ENCODE measurements around the gene TTLL9.

TTLL9 gene

DNA sequence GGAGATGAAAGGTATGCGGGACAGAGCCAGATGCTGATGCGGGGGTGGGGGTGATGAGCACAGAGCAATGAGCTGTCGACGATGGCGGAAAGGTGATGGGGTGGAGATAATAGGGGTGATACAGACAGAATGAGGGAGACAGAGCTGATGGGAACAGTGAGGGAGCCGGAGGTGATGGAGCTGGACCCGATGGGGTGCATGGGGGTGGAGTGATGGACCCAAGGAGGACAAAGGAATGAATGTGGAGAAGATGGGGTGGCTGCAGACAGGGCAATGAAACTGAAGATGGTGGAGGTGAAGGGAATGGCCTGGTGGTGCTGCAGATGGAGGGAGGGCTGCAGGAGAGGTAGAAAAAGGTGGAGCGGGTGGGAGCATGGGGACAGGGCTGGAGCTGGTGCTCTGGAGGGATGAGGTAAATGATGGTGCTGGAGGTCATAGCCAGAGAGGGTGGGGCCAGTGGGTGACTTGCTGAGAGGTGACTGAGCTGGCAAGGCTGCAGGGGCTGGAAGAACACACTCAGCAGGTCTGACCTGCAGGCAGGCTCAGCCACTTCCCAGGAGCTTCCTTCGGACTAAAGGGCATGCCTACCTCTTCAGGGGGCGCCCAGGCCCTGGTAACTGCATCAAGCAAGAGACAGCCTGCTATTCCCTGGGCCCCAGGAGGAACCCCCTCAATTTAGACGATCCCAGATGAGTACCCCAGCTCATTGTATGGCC, 19.0 kb upstream of the TTLL9 start:
- TF ChIP-seq MYC (IDR thresholded peaks at IDR 0.05; ENCODE audit: low read depth, low read length) (no peak), MAX (IDR thresholded peaks at IDR 0.05; ENCODE audit: low read depth, low read length) (no peak), CTCF (IDR thresholded peaks at IDR 0.05; ENCODE audit: low read depth, low read length) (no peak), POLR2A (IDR thresholded peaks at IDR 0.05; ENCODE audit: extremely low read depth, insufficient read length) (no peak)
- no peak for DNase-seq (ENCODE audit: low read depth)
- no peak overlapping the region for H3K4me3 ChIP-seq (ENCODE audit: low read depth, low read length)

GRCh38 chr20:31853481-31853880, 17.0 kb upstream of the TTLL9 start:
- no peak overlapping the region for H3K4me3 ChIP-seq (ENCODE audit: low read depth, low read length)
- DNase-seq (ENCODE audit: low read depth) = no peak
- TF ChIP-seq MYC (IDR thresholded peaks at IDR 0.05; ENCODE audit: low read depth, low read length) (no peak), MAX (IDR thresholded peaks at IDR 0.05; ENCODE audit: low read depth, low read length) (no peak), POLR2A (IDR thresholded peaks at IDR 0.05; ENCODE audit: extremely low read depth, insufficient read length) (no peak), CTCF (IDR thresholded peaks at IDR 0.05; ENCODE audit: low read depth, low read length) (no peak)

GRCh38 chr20:31856516-31856915, 13.9 kb upstream of the TTLL9 start:
- no peak overlapping the region for H3K4me3 ChIP-seq (ENCODE audit: low read depth, low read length)
- no peak for TF ChIP-seq MAX (IDR thresholded peaks at IDR 0.05; ENCODE audit: low read depth, low read length)
- no peak for TF ChIP-seq POLR2A (IDR thresholded peaks at IDR 0.05; ENCODE audit: extremely low read depth, insufficient read length)
- TF ChIP-seq CTCF (IDR thresholded peaks at IDR 0.05; ENCODE audit: low read depth, low read length) = no peak
- TF ChIP-seq MYC (IDR thresholded peaks at IDR 0.05; ENCODE audit: low read depth, low read length) = no peak
- DNase-seq (ENCODE audit: low read depth) = peak; percentile 38

DNA sequence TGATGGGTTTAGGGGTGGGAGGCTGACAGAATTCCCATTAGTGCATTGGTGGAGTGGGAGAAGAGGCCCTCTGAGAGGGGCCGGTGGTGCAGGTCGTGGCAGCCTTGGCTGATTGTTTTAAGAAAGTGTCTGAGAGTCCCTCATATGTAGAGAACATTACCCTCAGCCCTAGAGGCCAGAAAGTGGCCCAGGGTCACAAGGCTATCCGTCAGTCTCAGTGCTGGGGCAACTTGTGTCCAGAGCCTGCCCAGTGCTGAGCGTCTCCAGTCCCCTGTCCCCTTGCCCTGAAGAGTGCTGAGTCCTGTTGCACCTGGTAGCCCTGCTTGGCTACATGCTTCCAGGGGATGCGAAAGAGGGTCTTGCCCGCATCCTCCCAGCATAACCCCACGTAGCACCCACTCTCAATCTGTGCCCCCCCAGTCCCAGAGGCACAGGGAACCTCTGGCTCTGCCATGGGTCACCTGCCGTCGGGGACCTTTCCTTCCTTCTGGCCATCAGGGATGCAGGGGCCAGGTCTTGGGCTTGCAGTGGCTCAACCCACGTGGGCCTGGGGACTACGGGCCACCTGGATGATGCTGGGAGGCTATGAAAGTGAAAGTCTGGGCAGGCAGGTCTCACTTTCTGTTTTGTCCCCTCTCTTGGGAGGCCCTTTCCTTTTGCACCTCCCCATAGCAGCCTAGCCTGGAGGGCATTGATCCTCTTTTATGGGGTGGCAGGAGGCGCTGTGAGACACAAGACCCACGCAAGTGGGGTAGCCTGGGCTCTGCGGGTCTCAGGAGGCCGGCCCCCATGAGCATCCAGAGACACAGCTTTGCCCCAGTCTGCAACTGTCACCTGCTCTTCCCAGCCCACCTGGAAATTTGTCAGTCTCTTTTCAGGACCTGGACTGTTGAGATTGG, 12.3 kb upstream of the TTLL9 start:
- H3K4me3 ChIP-seq (ENCODE audit: low read depth, low read length) = no peak overlapping the region
- no peak for DNase-seq (ENCODE audit: low read depth)
- no peak for TF ChIP-seq CTCF (IDR thresholded peaks at IDR 0.05; ENCODE audit: low read depth, low read length)
- TF ChIP-seq MYC (IDR thresholded peaks at IDR 0.05; ENCODE audit: low read depth, low read length) = no peak
- no peak for TF ChIP-seq MAX (IDR thresholded peaks at IDR 0.05; ENCODE audit: low read depth, low read length)
- no peak for TF ChIP-seq POLR2A (IDR thresholded peaks at IDR 0.05; ENCODE audit: extremely low read depth, insufficient read length)

DNA sequence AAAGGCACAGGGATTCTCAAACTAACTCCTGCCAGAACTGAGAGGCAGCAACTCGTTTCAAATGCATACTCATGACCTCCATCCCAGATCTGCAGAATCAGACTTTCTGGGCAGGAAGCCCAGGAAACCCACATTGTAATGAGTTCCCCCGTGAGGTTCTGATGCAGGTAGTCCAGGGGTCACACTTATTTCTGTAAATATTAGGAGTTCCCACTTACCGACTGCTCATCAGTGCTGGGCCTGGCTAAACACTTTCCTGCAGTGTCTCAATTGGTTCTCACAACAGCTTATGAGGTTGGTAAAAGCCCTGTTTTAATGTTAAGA, 11.7 kb upstream of the TTLL9 start:
- TF ChIP-seq MYC (IDR thresholded peaks at IDR 0.05; ENCODE audit: low read depth, low read length) (no peak), MAX (IDR thresholded peaks at IDR 0.05; ENCODE audit: low read depth, low read length) (no peak), POLR2A (IDR thresholded peaks at IDR 0.05; ENCODE audit: extremely low read depth, insufficient read length) (no peak), CTCF (IDR thresholded peaks at IDR 0.05; ENCODE audit: low read depth, low read length) (no peak)
- no peak overlapping the region for H3K4me3 ChIP-seq (ENCODE audit: low read depth, low read length)
- DNase-seq (ENCODE audit: low read depth) = no peak

Measured in NB4 (cell line).